SK-N-SH treated with all-trans-retinoic acid at 6 μM for 48 hours (cell line): Measurements from ENCODE around the gene FCGR3A.
"Not testable (repeated sequence)": the region's sequence is repeated elsewhere in the genome, so short reads cannot be mapped to it uniquely, and the experiment has no call there.

Experiments
- ATAC-seq: fragments of 200-7000 bp; cut with Tn5 transposase; 3 replicates; pipeline ENCODE4 v1.9.1; 2020; ENCODE audit warnings: mild to moderate bottlenecking, moderate library complexity
- BACH2 ChIP-seq: fragments of 250-450 bp; sonication (Bioruptor Pico); IDR thresholded peaks from 2 replicates; pipeline ENCODE4 v1.9.0; 2021; ENCODE audit warnings: mild to moderate bottlenecking, borderline replicate concordance
- CREB5 ChIP-seq: fragments of 250-450 bp; sonication (Bioruptor Pico); IDR thresholded peaks from 2 replicates; pipeline ENCODE4 v1.5.1; 2020; ENCODE audit warnings: low read depth, mild to moderate bottlenecking, moderate library complexity
- ESRRG ChIP-seq: fragments of 250-450 bp; sonication (Bioruptor Pico); IDR thresholded peaks from 2 replicates; pipeline ENCODE4 v1.6.1; 2021; ENCODE audit warnings: mild to moderate bottlenecking
- GLIS3 ChIP-seq: fragments of 250-450 bp; sonication (Bioruptor Pico); IDR thresholded peaks from 2 replicates; pipeline ENCODE4 v1.5.0; 2020; ENCODE audit warnings: mild to moderate bottlenecking, moderate library complexity
- ISL1 ChIP-seq: fragments of 250-450 bp; sonication (Bioruptor Pico); IDR thresholded peaks from 2 replicates; pipeline ENCODE4 v2.1.2; 2022; ENCODE audit warnings: mild to moderate bottlenecking, moderate library complexity
- OSR1 ChIP-seq: fragments of 250-450 bp; sonication (Bioruptor Pico); IDR thresholded peaks from 2 replicates; pipeline ENCODE4 v1.8.0; 2022; ENCODE audit warnings: moderate library complexity, mild to moderate bottlenecking, inconsistent platforms
- PATZ1 ChIP-seq: fragments of 250-450 bp; sonication (Bioruptor Pico); IDR thresholded peaks from 2 replicates; pipeline ENCODE4 v1.8.0; 2020; ENCODE audit warnings: mild to moderate bottlenecking, moderate library complexity, borderline replicate concordance
- PPARA ChIP-seq: fragments of 250-450 bp; sonication (Bioruptor Pico); IDR thresholded peaks from 2 replicates; pipeline ENCODE4 v1.5.0; 2020; ENCODE audit warnings: mild to moderate bottlenecking, borderline replicate concordance
- RARB ChIP-seq: fragments of 250-450 bp; sonication (Bioruptor Pico); IDR thresholded peaks from 2 replicates; pipeline ENCODE4 v1.8.0; 2021; ENCODE audit warnings: mild to moderate bottlenecking, moderate library complexity
- TCF4 ChIP-seq: fragments of 250-450 bp; sonication (Bioruptor Pico); IDR thresholded peaks from 2 replicates; pipeline ENCODE4 v1.8.0; 2021; ENCODE audit warnings: mild to moderate bottlenecking, moderate library complexity, borderline replicate concordance
- ZFP3 ChIP-seq: fragments of 250-450 bp; sonication (Bioruptor Pico); IDR thresholded peaks from 2 replicates; pipeline ENCODE4 v1.5.0; 2020; ENCODE audit warnings: mild to moderate bottlenecking, moderate library complexity
- ZNF70 ChIP-seq: fragments of 450-650 bp; formaldehyde crosslinking; IDR thresholded peaks from 2 replicates; pipeline ENCODE4 v1.5.0; 2020; ENCODE audit warnings: mild to moderate bottlenecking, moderate library complexity
- ZNF8 ChIP-seq: fragments of 450-650 bp; formaldehyde crosslinking; IDR thresholded peaks from 2 replicates; pipeline ENCODE4 v1.5.0; 2020; ENCODE audit warnings: mild to moderate bottlenecking, moderate library complexity
- TF ChIP-seq, protein P1 (sequence below): fragments of 250-450 bp; sonication (Bioruptor Pico); IDR thresholded peaks from 2 replicates; pipeline ENCODE4 v1.8.0; 2021; ENCODE audit warnings: low read depth, mild to moderate bottlenecking, moderate library complexity, borderline replicate concordance

Gene FCGR3A

DNA sequence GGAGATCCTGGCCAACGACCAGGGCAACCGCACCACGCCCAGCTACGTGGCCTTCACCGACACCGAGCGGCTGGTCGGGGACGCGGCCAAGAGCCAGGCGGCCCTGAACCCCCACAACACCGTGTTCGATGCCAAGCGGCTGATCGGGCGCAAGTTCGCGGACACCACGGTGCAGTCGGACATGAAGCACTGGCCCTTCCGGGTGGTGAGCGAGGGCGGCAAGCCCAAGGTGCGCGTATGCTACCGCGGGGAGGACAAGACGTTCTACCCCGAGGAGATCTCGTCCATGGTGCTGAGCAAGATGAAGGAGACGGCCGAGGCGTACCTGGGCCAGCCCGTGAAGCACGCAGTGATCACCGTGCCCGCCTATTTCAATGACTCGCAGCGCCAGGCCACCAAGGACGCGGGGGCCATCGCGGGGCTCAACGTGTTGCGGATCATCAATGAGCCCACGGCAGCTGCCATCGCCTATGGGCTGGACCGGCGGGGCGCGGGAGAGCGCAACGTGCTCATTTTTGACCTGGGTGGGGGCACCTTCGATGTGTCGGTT, 24.8 kb downstream of the FCGR3A start:
- peak; percentile 37 for ATAC-seq

DNA sequence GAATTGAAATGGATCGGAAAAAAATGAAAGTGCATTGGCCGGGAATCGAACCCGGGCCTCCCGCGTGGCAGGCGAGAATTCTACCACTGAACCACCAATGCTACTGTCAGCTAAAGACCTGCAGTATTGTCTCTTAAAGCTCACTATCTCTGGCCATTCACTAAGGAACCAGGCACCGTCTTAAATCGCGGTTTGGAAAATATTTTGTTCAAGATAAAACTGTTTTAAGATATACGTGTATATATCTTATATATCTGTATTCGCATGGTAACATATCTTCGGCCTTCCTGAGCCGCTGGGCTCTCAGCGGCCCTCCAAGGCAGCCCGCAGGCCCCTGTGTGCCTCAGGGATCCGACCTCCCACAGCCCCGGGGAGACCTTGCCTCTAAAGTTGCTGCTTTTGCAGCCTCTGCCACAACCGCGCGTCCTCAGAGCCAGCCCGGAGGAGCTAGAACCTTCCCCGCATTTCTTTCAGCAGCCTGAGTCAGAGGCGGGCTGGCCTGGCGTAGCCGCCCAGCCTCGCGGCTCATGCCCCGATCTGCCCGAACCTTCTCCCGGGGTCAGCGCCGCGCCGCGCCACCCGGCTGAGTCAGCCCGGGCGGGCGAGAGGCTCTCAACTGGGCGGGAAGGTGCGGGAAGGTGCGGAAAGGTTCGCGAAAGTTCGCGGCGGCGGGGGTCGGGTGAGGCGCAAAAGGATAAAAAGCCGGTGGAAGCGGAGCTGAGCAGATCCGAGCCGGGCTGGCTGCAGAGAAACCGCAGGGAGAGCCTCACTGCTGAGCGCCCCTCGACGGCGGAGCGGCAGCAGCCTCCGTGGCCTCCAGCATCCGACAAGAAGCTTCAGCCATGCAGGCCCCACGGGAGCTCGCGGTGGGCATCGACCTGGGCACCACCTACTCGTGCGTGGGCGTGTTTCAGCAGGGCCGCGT, 25.5 kb downstream of the FCGR3A start, which contains the start of gene HSPA6:
Gene HSPA6 (plus strand): TSS at position 724 of the 925 bp plus-strand sequence. CDS start 119 bp downstream, at position 843.
- ATAC-seq, result peak; percentile 82

DNA sequence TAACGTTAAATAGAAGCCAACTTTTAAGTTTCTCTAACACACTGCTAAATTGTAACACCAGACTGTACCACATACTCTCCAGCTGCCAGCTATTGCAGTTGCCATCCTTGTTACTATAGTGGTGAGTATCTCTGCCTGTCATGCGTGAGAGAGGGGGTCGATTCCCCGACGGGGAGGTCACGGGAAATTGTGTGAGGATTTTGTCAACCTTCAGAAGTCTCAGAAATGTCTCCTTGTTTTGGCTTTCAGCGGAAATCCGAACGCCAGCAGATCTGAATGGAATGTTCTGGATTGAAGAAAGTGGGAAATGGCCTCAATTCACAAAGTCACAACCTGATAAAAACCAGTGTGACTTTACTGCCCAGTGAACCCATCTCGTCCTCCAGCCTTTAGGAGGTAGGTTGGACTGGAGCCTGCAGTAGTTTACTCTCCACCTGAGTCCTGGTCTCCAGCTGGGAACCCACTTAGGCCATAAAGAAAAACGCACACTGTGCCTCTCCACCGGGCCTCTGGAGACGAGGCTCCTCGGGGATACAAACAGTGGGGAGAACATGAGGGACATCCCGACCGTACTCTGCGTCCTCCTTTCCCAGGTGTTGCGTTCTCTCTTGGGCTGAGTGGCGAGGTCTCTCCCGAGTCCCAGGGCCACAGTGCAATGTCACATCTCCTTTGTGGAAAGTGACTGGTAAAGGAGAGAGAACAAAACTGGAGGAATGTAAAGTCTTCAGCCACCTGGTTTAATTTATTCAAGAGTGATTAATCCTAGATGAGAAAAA, 26.4 kb downstream of the FCGR3A start:
- peak; percentile 12 for ATAC-seq

DNA sequence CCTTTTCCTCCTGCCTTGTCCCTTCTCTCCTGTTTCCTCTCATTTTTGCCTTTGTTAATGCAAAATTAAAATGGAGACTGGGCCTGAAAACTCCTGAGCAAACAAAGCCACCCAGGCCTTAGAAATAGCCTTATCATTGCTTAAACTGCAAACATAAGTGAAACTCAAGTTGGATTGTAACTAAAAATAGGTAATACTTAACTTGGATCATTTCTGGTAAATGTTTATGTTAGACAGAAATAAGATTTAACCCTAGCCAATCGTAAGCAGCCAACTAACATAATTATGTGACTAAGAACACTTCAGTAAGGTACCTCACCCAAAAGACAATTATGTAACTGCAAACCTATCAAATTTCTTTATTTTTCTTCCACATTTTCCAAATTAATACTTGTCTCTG, 35.7 kb downstream of the FCGR3A start:
- ATAC-seq, result not testable (repeated sequence)

DNA sequence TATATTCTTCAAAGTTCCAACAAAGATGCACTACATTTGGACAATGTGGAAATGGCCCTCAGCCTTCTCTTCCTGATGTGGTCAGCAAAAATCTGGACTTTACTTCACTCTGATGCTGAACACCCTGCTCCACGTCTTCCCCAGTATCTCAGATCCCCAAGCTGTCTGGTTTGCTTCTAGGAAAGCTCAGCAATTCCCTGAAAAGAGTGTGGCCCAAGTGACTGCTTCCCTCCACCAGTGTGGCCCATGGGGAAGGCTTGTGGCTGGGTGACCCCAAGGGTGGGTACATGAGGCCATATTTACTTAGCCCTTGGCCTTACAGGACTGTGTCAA, 36.2 kb downstream of the FCGR3A start:
- peak; percentile 24; the same call in 1 of the 3 replicates for ATAC-seq

DNA sequence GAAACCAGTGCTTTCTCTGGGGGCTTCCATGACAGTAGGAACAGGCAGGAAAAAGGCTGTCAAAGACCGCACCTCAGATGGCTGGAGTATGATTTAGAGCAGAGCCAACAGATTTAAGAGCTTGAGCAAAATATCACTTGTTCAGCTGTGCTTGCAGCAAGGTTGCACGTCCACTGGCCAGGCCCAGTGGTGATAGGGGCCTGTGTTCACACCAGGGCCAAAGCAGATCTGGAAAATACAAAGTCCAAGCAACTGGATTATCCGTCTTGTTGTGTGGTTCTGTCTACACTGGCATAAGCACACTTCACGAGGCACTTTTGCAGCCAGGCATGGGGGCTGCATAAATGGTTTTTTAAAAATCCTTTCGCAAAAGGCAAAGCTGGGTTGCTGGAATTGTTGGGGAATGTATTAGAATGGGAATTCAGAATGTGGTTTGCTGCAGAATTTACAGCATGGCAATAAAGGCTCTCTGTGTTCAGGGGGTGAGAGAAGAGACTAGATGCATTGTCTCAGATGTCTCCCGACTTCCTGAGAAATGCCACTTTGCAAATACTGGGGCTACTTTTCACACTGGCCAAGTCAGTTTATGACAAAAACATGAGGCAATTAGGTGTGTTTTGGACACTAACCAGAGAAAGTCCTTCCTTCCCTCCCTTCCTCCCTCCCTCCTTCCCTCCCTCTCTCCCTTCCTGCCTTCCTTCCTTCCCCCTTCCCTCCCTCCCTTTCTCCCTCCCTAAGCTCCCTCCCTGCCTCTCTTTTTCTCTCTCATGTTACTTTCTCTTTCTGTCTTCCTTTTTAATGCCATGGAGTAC, 36.8 kb downstream of the FCGR3A start:
- peak; percentile 50; the same call in 2 of the 3 replicates for ATAC-seq

- ATAC-seq, result no peak
- TF ChIP-seq GLIS3 (CRISPR knock-in tag) (no peak), TCF4 (CRISPR knock-in tag) (no peak), CREB5 (CRISPR knock-in tag) (no peak), ZNF8 (CRISPR knock-in tag) (no peak), ISL1 (CRISPR knock-in tag) (no peak), BACH2 (CRISPR knock-in tag) (no peak)
Observed at GRCh38 chr1:161511756-161512060, 37.9 kb downstream of the FCGR3A start.

DNA sequence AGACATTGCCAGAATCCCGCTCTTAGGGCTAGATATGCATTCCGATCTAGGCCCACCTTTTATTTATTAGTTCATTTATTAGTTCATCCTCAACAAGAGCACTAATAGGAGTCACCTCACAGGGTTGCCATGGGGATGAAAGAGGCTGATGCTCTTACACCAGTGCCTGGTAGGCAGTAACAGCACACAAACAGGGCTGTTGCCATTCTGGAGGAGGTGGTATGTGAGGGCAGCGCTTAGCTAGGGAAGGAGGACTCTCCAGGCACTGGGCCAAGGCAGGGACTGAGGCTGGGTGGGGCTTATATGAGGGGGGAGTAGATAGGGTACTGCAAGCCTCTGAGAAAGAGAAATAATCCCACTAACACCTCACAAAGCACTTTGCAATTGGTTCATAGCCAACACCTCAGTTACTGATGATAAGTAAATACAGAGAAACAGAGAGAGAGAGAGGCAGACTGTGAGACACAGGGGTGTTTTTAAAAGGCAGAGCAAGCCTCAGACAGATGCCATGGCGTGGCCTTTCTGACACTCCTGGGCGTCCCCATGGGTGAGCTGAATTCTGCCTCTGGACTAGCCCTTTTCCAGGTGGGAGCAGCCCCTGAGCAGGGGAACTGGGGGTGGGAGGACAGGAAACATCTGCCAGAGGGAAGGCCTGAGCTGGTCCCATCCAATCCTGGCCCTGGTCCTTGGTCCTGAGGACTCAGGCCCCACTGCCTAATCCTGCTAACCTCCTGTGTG, 38.4 kb downstream of the FCGR3A start:
- no peak for ATAC-seq
- no peak for TF ChIP-seq PPARA (CRISPR knock-in tag)
- TF ChIP-seq ZNF70 (CRISPR knock-in tag), result no peak
- TF ChIP-seq GLIS3 (CRISPR knock-in tag), result no peak
- TF ChIP-seq, protein P1, sequence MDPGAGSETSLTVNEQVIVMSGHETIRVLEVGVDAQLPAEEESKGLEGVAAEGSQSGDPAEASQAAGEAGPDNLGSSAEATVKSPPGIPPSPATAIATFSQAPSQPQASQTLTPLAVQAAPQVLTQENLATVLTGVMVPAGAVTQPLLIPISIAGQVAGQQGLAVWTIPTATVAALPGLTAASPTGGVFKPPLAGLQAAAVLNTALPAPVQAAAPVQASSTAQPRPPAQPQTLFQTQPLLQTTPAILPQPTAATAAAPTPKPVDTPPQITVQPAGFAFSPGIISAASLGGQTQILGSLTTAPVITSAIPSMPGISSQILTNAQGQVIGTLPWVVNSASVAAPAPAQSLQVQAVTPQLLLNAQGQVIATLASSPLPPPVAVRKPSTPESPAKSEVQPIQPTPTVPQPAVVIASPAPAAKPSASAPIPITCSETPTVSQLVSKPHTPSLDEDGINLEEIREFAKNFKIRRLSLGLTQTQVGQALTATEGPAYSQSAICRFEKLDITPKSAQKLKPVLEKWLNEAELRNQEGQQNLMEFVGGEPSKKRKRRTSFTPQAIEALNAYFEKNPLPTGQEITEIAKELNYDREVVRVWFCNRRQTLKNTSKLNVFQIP (CRISPR knock-in tag), result no peak
- no peak for TF ChIP-seq RARB (CRISPR knock-in tag)
- no peak for TF ChIP-seq ZFP3 (CRISPR knock-in tag)
- TF ChIP-seq PATZ1, result no peak
- no peak for TF ChIP-seq ISL1 (CRISPR knock-in tag)
- TF ChIP-seq OSR1 (CRISPR knock-in tag), result no peak
- TF ChIP-seq ESRRG, result no peak
- TF ChIP-seq ZNF8 (CRISPR knock-in tag), result no peak
